Caco-2 (cell line): ENCODE measurements around the gene MOV10L1. TPM values are rescaled to one million over a fixed set of nuclear protein-coding genes. Genes with fewer than 3 reads are reported as not detected.
A peak's percentile ranks its signal among the peaks of the same experiment; 100 is the strongest.

Experiments used
- BruUV-seq: library from RNA; stranded (reverse); fragments of 400-500 nt; replicated peaks from 2 replicates; lab custom pipeline; 2021; lab: Mats Ljungman, UMichigan
- CTCF ChIA-PET: fragments of 300-600 bp; sonication (Branson Sonifier 250); formaldehyde crosslinking; loops from one replicate; lab custom pipeline; 2022; ENCODE audit warnings: antibody characterized with exemption; lab: Charles Lee
- POLR2A ChIA-PET: fragments of 300-600 bp; sonication (Branson Sonifier 250); formaldehyde crosslinking; loops from one replicate; lab custom pipeline; 2022; ENCODE audit warnings: antibody characterized with exemption; lab: Charles Lee
- DNase-seq, 2 experiments: peaks; one replicate each; pipeline versions ENCODE4 v3.0.0 to v3.0.0-alpha.2; 2020 to 2022
- H3K27me3 ChIP-seq: replicated peaks from 2 replicates; pipeline ENCODE4 v1.6.0; 2011; ENCODE audit warnings: low read length; ENCODE audit not compliant: control insufficient read depth, insufficient read depth
- H3K36me3 ChIP-seq: 2 replicates; pipeline ENCODE4 v1.5.1; 2011; ENCODE audit warnings: low read length; ENCODE audit not compliant: control insufficient read depth, insufficient read depth
- H3K4me1 ChIP-seq: fragments of 250-450 bp; sonication (Bioruptor Pico); 2 replicates; pipeline ENCODE4 v1.5.1; 2020; ENCODE audit warnings: mild to moderate bottlenecking
- H3K4me3 ChIP-seq: 2 replicates; pipeline ENCODE4 v1.5.1; 2011; ENCODE audit warnings: low read depth, mild to moderate bottlenecking, control low read depth, low read length
- H3K9me3 ChIP-seq: fragments of 250-450 bp; sonication (Bioruptor Pico); 2 replicates; pipeline ENCODE4 v1.5.1; 2020; ENCODE audit warnings: mild to moderate bottlenecking, moderate library complexity
- H3K27ac Mint-ChIP-seq: one replicate; pipeline ENCODE4 v1.8.0; 2022; ENCODE audit warnings: mixed read lengths; ENCODE audit not compliant: unreplicated experiment
- H3K27me3 Mint-ChIP-seq: one replicate; pipeline ENCODE4 v1.8.0; 2022; ENCODE audit warnings: mixed read lengths; ENCODE audit not compliant: insufficient read depth, unreplicated experiment
- H3K36me3 Mint-ChIP-seq: one replicate; pipeline ENCODE4 v1.8.0; 2022; ENCODE audit warnings: mild to moderate bottlenecking, mixed read lengths; ENCODE audit not compliant: insufficient read depth, unreplicated experiment
- H3K4me1 Mint-ChIP-seq: one replicate; pipeline ENCODE4 v1.8.0; 2022; ENCODE audit warnings: low read depth, mixed read lengths; ENCODE audit not compliant: unreplicated experiment
- H3K4me3 Mint-ChIP-seq: one replicate; pipeline ENCODE4 v1.8.0; 2022; ENCODE audit warnings: mild to moderate bottlenecking, moderate library complexity, mixed read lengths; ENCODE audit not compliant: unreplicated experiment
- H3K9me3 Mint-ChIP-seq: one replicate; pipeline ENCODE4 v1.8.0; 2022; ENCODE audit warnings: mixed read lengths; ENCODE audit not compliant: unreplicated experiment
- intact Hi-C: fragments of 100-400 bp; cut with micrococcal nuclease; formaldehyde crosslinking; loops from one replicate; pipeline ENCODE4 v1.10.0; 2022; ENCODE audit not compliant: unreplicated experiment
- total RNA-seq: library from RNA; stranded (reverse); gene quantifications from 2 replicates; pipeline ENCODE4 v1.2.3, GENCODE V29; 2022
- TF ChIP-seq, protein P1 (sequence below), 2 experiments: fragments of 200-600 bp in 1 of 2; IDR thresholded peaks; 1 replicate in 1 of 2; 2 replicates in 1 of 2; pipeline versions ENCODE4 v1.5.1 to v1.8.0; 2011 to 2022; ENCODE audit warnings: antibody characterized with exemption in 1 of 2, control low read depth in 1 of 2, inconsistent platforms in 1 of 2, low read depth in 1 of 2, low read length in 1 of 2, mild to moderate bottlenecking in 1 of 2, moderate library complexity in 1 of 2; ENCODE audit not compliant: insufficient read depth in 1 of 2, severe bottlenecking in 1 of 2, unreplicated experiment in 1 of 2

MOV10L1 gene
- total RNA-seq, 1 experiment from 2014 or later, result not detected

GRCh38 chr22:50081426-50082196 is 8.2 kb upstream of the MOV10L1 start:
- BruUV-seq, result no TSS peak
- DNase-seq, result no peak
- Mint-ChIP-seq H3K27ac (peak overlapping the region; percentile 70), H3K36me3 (no peaks in the 10 kb centered on the region), H3K4me3 (peak overlapping the region; percentile 39), H3K9me3 (peaks cover 3% of the 10 kb centered on the region), H3K4me1 (peaks cover 9% of the 10 kb centered on the region), H3K27me3 (no peaks in the 10 kb centered on the region)
- Histone ChIP-seq H3K9me3 (no peaks in the 10 kb centered on the region), H3K4me3 (no peak overlapping the region), H3K36me3 (no peaks in the 10 kb centered on the region), H3K4me1 (peaks cover 23% of the 10 kb centered on the region), H3K27me3 (no peaks in the 10 kb centered on the region)
- ChIA-PET CTCF (no interaction called here), POLR2A (no interaction called here)
- TF ChIP-seq, protein P1, sequence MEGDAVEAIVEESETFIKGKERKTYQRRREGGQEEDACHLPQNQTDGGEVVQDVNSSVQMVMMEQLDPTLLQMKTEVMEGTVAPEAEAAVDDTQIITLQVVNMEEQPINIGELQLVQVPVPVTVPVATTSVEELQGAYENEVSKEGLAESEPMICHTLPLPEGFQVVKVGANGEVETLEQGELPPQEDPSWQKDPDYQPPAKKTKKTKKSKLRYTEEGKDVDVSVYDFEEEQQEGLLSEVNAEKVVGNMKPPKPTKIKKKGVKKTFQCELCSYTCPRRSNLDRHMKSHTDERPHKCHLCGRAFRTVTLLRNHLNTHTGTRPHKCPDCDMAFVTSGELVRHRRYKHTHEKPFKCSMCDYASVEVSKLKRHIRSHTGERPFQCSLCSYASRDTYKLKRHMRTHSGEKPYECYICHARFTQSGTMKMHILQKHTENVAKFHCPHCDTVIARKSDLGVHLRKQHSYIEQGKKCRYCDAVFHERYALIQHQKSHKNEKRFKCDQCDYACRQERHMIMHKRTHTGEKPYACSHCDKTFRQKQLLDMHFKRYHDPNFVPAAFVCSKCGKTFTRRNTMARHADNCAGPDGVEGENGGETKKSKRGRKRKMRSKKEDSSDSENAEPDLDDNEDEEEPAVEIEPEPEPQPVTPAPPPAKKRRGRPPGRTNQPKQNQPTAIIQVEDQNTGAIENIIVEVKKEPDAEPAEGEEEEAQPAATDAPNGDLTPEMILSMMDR (IDR thresholded peaks at IDR 0.05; ENCODE audit: insufficient read depth in 1 of 2, low read depth in 1 of 2, low read length in 1 of 2, severe bottlenecking in 1 of 2, unreplicated experiment in 1 of 2), result no peak
- intact Hi-C loops, result no loop called here

- no peaks in the 10 kb centered on the region for H3K27me3 Mint-ChIP-seq
- peaks cover 9% of the 10 kb centered on the region for H3K4me1 Mint-ChIP-seq
- intact Hi-C loops, result no loop called here
- peaks cover 9% of the 10 kb centered on the region for H3K9me3 Mint-ChIP-seq
- TF ChIP-seq, protein P1 (IDR thresholded peaks at IDR 0.05; ENCODE audit: insufficient read depth in 1 of 2, low read depth in 1 of 2, low read length in 1 of 2, severe bottlenecking in 1 of 2, unreplicated experiment in 1 of 2), result no peak
- H3K27ac Mint-ChIP-seq, result no peak overlapping the region
- CTCF ChIA-PET, result interaction anchor here (1.0 to 1.4 kb wide), 2 partner anchors 22 to 152 kb away, joined by 3 to 4 read pairs; no protein-coding TSS in a partner anchor
- H3K36me3 Mint-ChIP-seq, result no peaks in the 10 kb centered on the region
- POLR2A ChIA-PET, result no interaction called here
- Histone ChIP-seq H3K27me3 (no peaks in the 10 kb centered on the region), H3K36me3 (no peaks in the 10 kb centered on the region), H3K4me1 (peaks cover 23% of the 10 kb centered on the region), H3K9me3 (no peaks in the 10 kb centered on the region), H3K4me3 (no peak overlapping the region)
- no peak overlapping the region for H3K4me3 Mint-ChIP-seq
- BruUV-seq, result no TSS peak
- no peak for DNase-seq
Observed at GRCh38 chr22:50082197-50082715, 7.5 kb upstream of the MOV10L1 start.

GRCh38 chr22:50082961-50083461 is 6.8 kb upstream of the MOV10L1 start:
- Mint-ChIP-seq H3K4me3 (peak overlapping the region; percentile 75), H3K36me3 (no peaks in the 10 kb centered on the region), H3K27ac (peak overlapping the region; percentile 82), H3K9me3 (peaks cover 13% of the 10 kb centered on the region), H3K27me3 (no peaks in the 10 kb centered on the region), H3K4me1 (peaks cover 9% of the 10 kb centered on the region)
- POLR2A ChIA-PET, result no interaction called here
- TF ChIP-seq, protein P1 (IDR thresholded peaks at IDR 0.05; ENCODE audit: insufficient read depth in 1 of 2, low read depth in 1 of 2, low read length in 1 of 2, severe bottlenecking in 1 of 2, unreplicated experiment in 1 of 2), result no peak
- Histone ChIP-seq H3K4me3 (peak overlapping the region; percentile 23), H3K4me1 (peaks cover 23% of the 10 kb centered on the region), H3K9me3 (no peaks in the 10 kb centered on the region), H3K27me3 (no peaks in the 10 kb centered on the region), H3K36me3 (no peaks in the 10 kb centered on the region)
- CTCF ChIA-PET, result interaction anchor here (1.0 to 1.4 kb wide), 2 partner anchors 23 to 152 kb away, joined by 3 to 4 read pairs; no protein-coding TSS in a partner anchor
- BruUV-seq, result no TSS peak
- intact Hi-C loops, result no loop called here
- DNase-seq, result peak; percentile 84 to 91
